A549 (cell line): ENCODE measurements around the gene DTNA. TPM values are rescaled to one million over a fixed set of nuclear protein-coding genes. Genes with fewer than 3 reads are reported as not detected.

Experiments used
- ATAC-seq, 2 experiments: fragments of 200-7000 bp in 1 of 2; fragments of >200 bp in 1 of 2; cut with Nextera tagmentation in 1 of 2; cut with Tn5 transposase in 1 of 2; 3 replicates each; pipeline versions ENCODE4 v1.8.0 to v1.9.1; 2018 to 2020; ENCODE audit warnings: mild to moderate bottlenecking in 1 of 2, moderate library complexity in 1 of 2
- CTCF ChIA-PET: fragments of 300-600 bp; sonication (Branson Sonifier 250); formaldehyde crosslinking; extraction: SDS; loops from one replicate; lab custom pipeline; 2021; ENCODE audit warnings: antibody characterized with exemption, inconsistent platforms; lab: Yijun Ruan, JAX
- POLR2A ChIA-PET: fragments of 350-600 bp; formaldehyde crosslinking; extraction: SDS; loops from one replicate; lab custom pipeline; 2021; ENCODE audit warnings: antibody characterized with exemption, inconsistent platforms; lab: Yijun Ruan, JAX
- DNase-seq, 2 experiments: peaks; one replicate each; pipeline versions ENCODE4 v3.0.0 to v3.0.0-alpha.2; 2011 to 2016; ENCODE audit warnings: low read depth in 1 of 2, low spot score in 1 of 2
- FAIRE-seq: peaks from 2 replicates; lab custom pipeline; 2011; peaks lifted over from hg19 to GRCh38; lab: Jason Lieb, UNC
- H3K27ac ChIP-seq, 2 experiments: fragments of >200 bp; sonication (Bioruptor Twin); formaldehyde crosslinking; 3 replicates each; pipeline ENCODE4 v1.5.1; 2016 to 2017
- H3K4me1 ChIP-seq: fragments of >200 bp; sonication (Bioruptor Twin); formaldehyde crosslinking; 3 replicates; pipeline ENCODE4 v1.6.1; 2016
- H3K4me2 ChIP-seq: fragments of >200 bp; sonication (Bioruptor Twin); formaldehyde crosslinking; 3 replicates; pipeline ENCODE4 v1.6.1; 2016
- H3K4me3 ChIP-seq: fragments of >200 bp; sonication (Bioruptor Twin); formaldehyde crosslinking; 3 replicates; pipeline ENCODE4 v1.5.1; 2016
- H3K9me3 ChIP-seq: fragments of >200 bp; sonication (Bioruptor Twin); formaldehyde crosslinking; 3 replicates; pipeline ENCODE4 v1.6.1; 2016
- BHLHE40 ChIP-seq: IDR thresholded peaks from 2 replicates; pipeline ENCODE4 v1.6.1; 2012; ENCODE audit warnings: low read depth, low read length, inconsistent platforms
- CBX8 ChIP-seq: fragments of 200-600 bp; sonication (generic); IDR thresholded peaks from 2 replicates; pipeline ENCODE4 v1.6.1; 2016
- CEBPB ChIP-seq, 2 experiments: fragments of >200 bp in 1 of 2; sonication (Bioruptor Twin) in 1 of 2; formaldehyde crosslinking in 1 of 2; IDR thresholded peaks; 2 replicates each; pipeline ENCODE4 v1.6.1; 2012 to 2016
- CHD4 ChIP-seq: fragments of 200-600 bp; sonication (generic); IDR thresholded peaks from 2 replicates; pipeline ENCODE4 v1.6.1; 2016; ENCODE audit warnings: antibody characterized with exemption, mild to moderate bottlenecking, borderline replicate concordance
- E2F6 ChIP-seq: IDR thresholded peaks from 2 replicates; pipeline ENCODE4 v1.6.1; 2012; ENCODE audit warnings: low read depth, borderline replicate concordance
- EHMT2 ChIP-seq: fragments of 200-600 bp; sonication (generic); IDR thresholded peaks from 2 replicates; pipeline ENCODE4 v1.6.1; 2016; ENCODE audit warnings: antibody characterized with exemption, low read depth, mild to moderate bottlenecking, moderate library complexity
- EP300 ChIP-seq, 2 experiments: fragments of >200 bp; sonication (Bioruptor Twin); formaldehyde crosslinking; IDR thresholded peaks; 2 replicates in 1 of 2; 3 replicates in 1 of 2; pipeline ENCODE4 v1.6.1; 2016 to 2017
- ESRRA ChIP-seq: fragments of 150-350 bp; IDR thresholded peaks from 2 replicates; pipeline ENCODE4 v1.6.1; 2014; ENCODE audit warnings: mild to moderate bottlenecking, low read length, borderline replicate concordance
- FOSL2 ChIP-seq, 2 experiments: fragments of 450-650 bp in 1 of 2; fragments of >200 bp in 1 of 2; sonication (Bioruptor Twin) in 1 of 2; formaldehyde crosslinking; IDR thresholded peaks; 2 replicates each; pipeline versions ENCODE4 v1.5.0 to v1.6.1; 2016 to 2020; ENCODE audit warnings: mild to moderate bottlenecking in 1 of 2, moderate library complexity in 1 of 2
- FOXS1 ChIP-seq: fragments of 250-450 bp; sonication (Bioruptor Pico); IDR thresholded peaks from 2 replicates; pipeline ENCODE4 v1.5.0; 2020; ENCODE audit warnings: mild to moderate bottlenecking, moderate library complexity
- GATA3 ChIP-seq: IDR thresholded peaks from 2 replicates; pipeline ENCODE4 v1.6.1; 2012; ENCODE audit warnings: borderline replicate concordance
- HES2 ChIP-seq: fragments of >200 bp; sonication (Bioruptor Twin); formaldehyde crosslinking; IDR thresholded peaks from 2 replicates; pipeline ENCODE4 v1.6.1; 2016
- JUN ChIP-seq, 2 experiments: fragments of >200 bp; sonication (Bioruptor Twin); formaldehyde crosslinking; IDR thresholded peaks; 2 replicates in 1 of 2; 3 replicates in 1 of 2; pipeline ENCODE4 v1.6.1; 2016 to 2017
- KDM5A ChIP-seq: fragments of 200-600 bp; sonication (generic); IDR thresholded peaks from 2 replicates; pipeline ENCODE4 v1.6.1; 2016; ENCODE audit warnings: antibody characterized with exemption, mild to moderate bottlenecking
- MYC ChIP-seq: IDR thresholded peaks from 2 replicates; pipeline ENCODE4 v1.6.1; 2012; ENCODE audit warnings: mild to moderate bottlenecking, inconsistent platforms, low read length, improper control_type of control experiment, borderline replicate concordance
- PHF8 ChIP-seq: fragments of 200-600 bp; sonication (generic); IDR thresholded peaks from 2 replicates; pipeline ENCODE4 v1.6.1; 2016; ENCODE audit warnings: low read depth, mild to moderate bottlenecking, antibody characterized with exemption, moderate library complexity, borderline replicate concordance
- POLR2A ChIP-seq: IDR thresholded peaks from 2 replicates; pipeline ENCODE4 v1.6.1; 2012; ENCODE audit warnings: mild to moderate bottlenecking, low read length
- POLR2AphosphoS2 ChIP-seq: conservative IDR thresholded peaks from 2 replicates; pipeline ENCODE4 v1.6.1; 2012; ENCODE audit warnings: low read length, improper control_type of control experiment, inconsistent platforms
- RCOR1 ChIP-seq: fragments of 150-350 bp; IDR thresholded peaks from 2 replicates; pipeline ENCODE4 v1.6.1; 2014; ENCODE audit warnings: antibody characterized with exemption, low read length, low read depth
- RNF2 ChIP-seq: fragments of 200-600 bp; sonication (generic); IDR thresholded peaks from 2 replicates; pipeline ENCODE4 v1.6.1; 2016; ENCODE audit warnings: low read depth, mild to moderate bottlenecking, antibody characterized with exemption, moderate library complexity, borderline replicate concordance
- SREBF2 ChIP-seq: fragments of 450-650 bp; IDR thresholded peaks from 2 replicates; pipeline ENCODE4 v1.6.1; 2014; ENCODE audit warnings: mild to moderate bottlenecking, moderate library complexity
- ZSCAN20 ChIP-seq: fragments of 250-450 bp; sonication (Bioruptor Pico); IDR thresholded peaks from 2 replicates; pipeline ENCODE4 v1.8.0; 2022; ENCODE audit warnings: mild to moderate bottlenecking, moderate library complexity
- WGBS: methylation state at CpG from one replicate; pipeline ENCODE4 v1.1.6; 2017; ENCODE audit errors: missing lambda C conversion rate; 5-methylcytosine and 5-hydroxymethylcytosine counted together
- polyA plus RNA-seq, 4 experiments: library from polyadenylated mRNA; depleted of rRNA in 3 of 4; stranded (reverse); fragments of >200 nt; fragmentation: RNase III in 1 of 4; extraction: RNeasy Plus Mini Kit Qiagen cat#74134 plus additional on column Dnase treatment in 1 of 4; gene quantifications; 2 replicates in 3 of 4; 3 replicates in 1 of 4; pipeline ENCODE4 v1.2.3, GENCODE V29; 2011 to 2017
- TF ChIP-seq, protein P1 (sequence below): IDR thresholded peaks from 2 replicates; pipeline ENCODE4 v1.6.1; 2012
- TF ChIP-seq, protein P2 (sequence below): IDR thresholded peaks from 2 replicates; pipeline ENCODE4 v1.6.1; 2012
- TF ChIP-seq, protein P3 (sequence below): fragments of >200 bp; sonication (Bioruptor Twin); formaldehyde crosslinking; IDR thresholded peaks from 3 replicates; pipeline ENCODE4 v1.6.1; 2016

The DTNA gene
- polyA plus RNA-seq, 2 of the 4 experiments (the other 2 are of a cell fraction) = 0.12 TPM; not detected in 1

DNA sequence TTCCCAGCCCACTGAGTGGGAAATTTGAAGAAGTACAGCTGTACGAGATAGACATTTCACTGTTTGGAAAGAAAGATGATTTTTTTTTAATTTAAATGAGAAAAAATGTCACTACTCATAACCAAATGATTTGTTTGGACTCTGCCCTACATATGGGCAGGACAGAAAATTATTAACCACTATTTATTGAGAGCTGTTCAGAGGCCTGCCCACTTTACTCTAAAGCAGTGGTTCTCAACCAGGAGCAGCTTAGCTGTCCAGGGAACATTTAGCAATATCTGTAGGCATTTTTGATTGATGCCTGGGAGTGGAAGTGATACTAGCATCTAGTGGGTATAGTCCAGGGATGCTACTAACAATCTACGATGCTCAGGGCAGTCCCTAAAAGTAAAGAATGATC lies 13.4 kb upstream of the DTNA start:
- H3K9me3 ChIP-seq = no peaks in the 10 kb centered on the region
- WGBS = 71% methylated on average over 2 of the region's 2 CpGs
- CTCF ChIA-PET = no interaction called here
- TF ChIP-seq FOSL2 (IDR thresholded peaks at IDR 0.05) = no peak
- no peak for TF ChIP-seq FOSL2 (CRISPR knock-in tag; IDR thresholded peaks at IDR 0.05)
- no peak for TF ChIP-seq RNF2
- no peak for TF ChIP-seq E2F6
- no peak for TF ChIP-seq JUN (IDR thresholded peaks at IDR 0.05)
- TF ChIP-seq CHD4 = no peak
- no peak for TF ChIP-seq POLR2AphosphoS2
- no peak for TF ChIP-seq CEBPB (IDR thresholded peaks at IDR 0.05)
- TF ChIP-seq, protein P1, sequence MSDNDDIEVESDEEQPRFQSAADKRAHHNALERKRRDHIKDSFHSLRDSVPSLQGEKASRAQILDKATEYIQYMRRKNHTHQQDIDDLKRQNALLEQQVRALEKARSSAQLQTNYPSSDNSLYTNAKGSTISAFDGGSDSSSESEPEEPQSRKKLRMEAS = no peak
- TF ChIP-seq GATA3 = no peak
- no peak for TF ChIP-seq ESRRA
- no peak for TF ChIP-seq HES2
- TF ChIP-seq PHF8 = no peak
- no peak for TF ChIP-seq ZSCAN20
- no peak overlapping the region for H3K27ac ChIP-seq
- H3K4me3 ChIP-seq = no peak overlapping the region
- POLR2A ChIA-PET = no interaction called here
- no peak for DNase-seq
- FAIRE-seq = no peak
- H3K4me1 ChIP-seq = no peaks in the 10 kb centered on the region
- no peak overlapping the region for H3K4me2 ChIP-seq
- no peak for ATAC-seq

DNA sequence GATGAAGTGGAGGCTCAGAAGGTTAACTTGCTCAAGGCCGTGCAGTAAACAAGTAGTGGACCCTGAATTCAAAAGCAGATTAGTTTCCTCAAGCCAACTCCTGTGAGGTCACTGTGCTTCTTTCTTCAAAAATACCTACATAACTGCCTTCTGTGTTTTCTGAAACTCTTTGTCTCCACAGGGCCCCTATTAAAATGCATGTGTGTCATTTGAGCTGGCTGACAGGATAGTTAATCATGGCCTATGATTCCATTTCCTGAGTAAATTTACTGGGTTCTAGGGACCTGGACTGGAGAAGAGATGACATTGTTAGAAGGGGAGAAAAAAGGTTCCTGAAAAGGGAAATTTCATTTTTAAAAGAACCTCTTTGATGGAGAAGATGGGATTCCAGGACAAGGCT lies 12.9 kb upstream of the DTNA start:
- Histone ChIP-seq H3K4me1 (no peaks in the 10 kb centered on the region), H3K4me3 (no peak overlapping the region), H3K4me2 (no peak overlapping the region), H3K27ac (no peak overlapping the region), H3K9me3 (no peaks in the 10 kb centered on the region)
- ATAC-seq (no peak), FAIRE-seq (no peak), DNase-seq (no peak)
- ChIA-PET POLR2A (no interaction called here), CTCF (no interaction called here)
- 25% methylated on average over 1 of the region's 1 CpG for WGBS
- TF ChIP-seq SREBF2 = no peak
- no peak for TF ChIP-seq EHMT2
- no peak for TF ChIP-seq RCOR1
- TF ChIP-seq KDM5A = no peak
- TF ChIP-seq, all 56 proteins: peak for 0

DNA sequence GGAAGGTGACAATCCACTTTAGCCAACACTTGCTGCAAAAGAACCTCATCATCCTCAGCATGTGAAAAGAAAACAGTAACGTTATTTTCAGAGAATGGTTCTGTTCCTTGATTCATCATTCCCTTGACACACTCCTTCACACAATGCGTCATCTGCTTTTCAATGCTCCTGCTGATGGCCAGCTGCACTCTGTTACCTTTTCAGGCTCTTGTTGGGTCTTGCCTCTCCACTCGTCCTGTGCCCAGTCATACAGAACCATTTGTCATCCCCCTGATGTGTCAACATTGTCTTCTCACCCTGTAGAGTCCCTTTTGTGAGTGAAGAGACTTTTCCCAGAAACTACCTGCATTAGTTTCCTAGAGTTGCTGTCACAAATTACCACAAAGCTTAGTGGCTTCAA lies 12.2 kb upstream of the DTNA start:
- Histone ChIP-seq H3K4me1 (no peaks in the 10 kb centered on the region), H3K27ac (no peak overlapping the region), H3K9me3 (no peaks in the 10 kb centered on the region), H3K4me3 (no peak overlapping the region), H3K4me2 (no peak overlapping the region)
- FAIRE-seq (no peak), ATAC-seq (no peak), DNase-seq (no peak)
- TF ChIP-seq CHD4 = no peak
- no peak for TF ChIP-seq MYC
- no peak for TF ChIP-seq E2F6
- no peak for TF ChIP-seq PHF8
- TF ChIP-seq BHLHE40 = no peak
- WGBS = 41% methylated on average over 3 of the region's 3 CpGs
- POLR2A ChIA-PET = no interaction called here
- CTCF ChIA-PET = no interaction called here

DNA sequence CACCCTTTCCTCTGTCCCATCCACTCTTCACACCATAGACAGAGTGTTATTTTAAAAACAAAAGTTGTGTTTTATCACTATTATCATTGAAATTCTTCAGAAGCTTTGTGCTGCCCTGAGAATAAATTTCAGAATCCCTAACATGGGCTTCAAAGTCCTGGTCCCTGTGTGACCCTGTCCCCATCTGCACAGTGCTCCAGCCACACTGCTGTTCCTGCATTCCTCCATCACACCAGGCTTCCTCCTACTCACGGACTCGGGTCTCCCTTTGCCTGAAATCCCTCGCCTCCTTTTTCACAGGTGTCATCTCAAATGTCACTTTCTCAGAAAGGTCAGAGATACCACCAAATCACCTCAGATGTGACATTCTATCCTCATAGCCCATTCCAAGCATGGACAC lies 8.2 kb upstream of the DTNA start:
- ATAC-seq (no peak), DNase-seq (no peak), FAIRE-seq (no peak)
- Histone ChIP-seq H3K4me1 (no peaks in the 10 kb centered on the region), H3K27ac (no peak overlapping the region), H3K4me2 (no peak overlapping the region), H3K4me3 (no peak overlapping the region), H3K9me3 (no peaks in the 10 kb centered on the region)
- TF ChIP-seq E2F6 (no peak), PHF8 (no peak), CBX8 (no peak), POLR2A (no peak), KDM5A (no peak), FOXS1 (CRISPR knock-in tag) (no peak), EP300 (IDR thresholded peaks at IDR 0.05) (no peak), CHD4 (no peak)
- TF ChIP-seq, protein P2, sequence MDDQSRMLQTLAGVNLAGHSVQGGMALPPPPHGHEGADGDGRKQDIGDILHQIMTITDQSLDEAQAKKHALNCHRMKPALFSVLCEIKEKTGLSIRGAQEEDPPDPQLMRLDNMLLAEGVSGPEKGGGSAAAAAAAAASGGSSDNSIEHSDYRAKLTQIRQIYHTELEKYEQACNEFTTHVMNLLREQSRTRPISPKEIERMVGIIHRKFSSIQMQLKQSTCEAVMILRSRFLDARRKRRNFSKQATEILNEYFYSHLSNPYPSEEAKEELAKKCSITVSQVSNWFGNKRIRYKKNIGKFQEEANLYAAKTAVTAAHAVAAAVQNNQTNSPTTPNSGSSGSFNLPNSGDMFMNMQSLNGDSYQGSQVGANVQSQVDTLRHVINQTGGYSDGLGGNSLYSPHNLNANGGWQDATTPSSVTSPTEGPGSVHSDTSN = no peak
- TF ChIP-seq, protein P3, sequence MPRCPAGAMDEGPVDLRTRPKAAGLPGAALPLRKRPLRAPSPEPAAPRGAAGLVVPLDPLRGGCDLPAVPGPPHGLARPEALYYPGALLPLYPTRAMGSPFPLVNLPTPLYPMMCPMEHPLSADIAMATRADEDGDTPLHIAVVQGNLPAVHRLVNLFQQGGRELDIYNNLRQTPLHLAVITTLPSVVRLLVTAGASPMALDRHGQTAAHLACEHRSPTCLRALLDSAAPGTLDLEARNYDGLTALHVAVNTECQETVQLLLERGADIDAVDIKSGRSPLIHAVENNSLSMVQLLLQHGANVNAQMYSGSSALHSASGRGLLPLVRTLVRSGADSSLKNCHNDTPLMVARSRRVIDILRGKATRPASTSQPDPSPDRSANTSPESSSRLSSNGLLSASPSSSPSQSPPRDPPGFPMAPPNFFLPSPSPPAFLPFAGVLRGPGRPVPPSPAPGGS = no peak
- WGBS = 53% methylated on average over 3 of the region's 3 CpGs
- CTCF ChIA-PET = no interaction called here
- POLR2A ChIA-PET = no interaction called here
